Left ventricle myocardium inferior (tissue), 1 donor: ENCODE data around the gene HOMER1. TPM values are rescaled to one million over a fixed set of nuclear protein-coding genes. Genes with fewer than 3 reads are reported as not detected.
"Not testable (repeated sequence)": the region's sequence is repeated elsewhere in the genome, so short reads cannot be mapped to it uniquely, and the experiment has no call there.

Experiments used
- DNase-seq: peaks from one replicate; pipeline ENCODE4 v3.0.0-alpha.2; 2020
- H3K27ac ChIP-seq: fragments of 200-600 bp; replicated peaks from 2 replicates; pipeline ENCODE4 v1.8.0; 2021
- H3K27me3 ChIP-seq: fragments of 200-600 bp; 2 replicates; pipeline ENCODE4 v1.8.0; 2021; ENCODE audit warnings: low read depth
- H3K36me3 ChIP-seq: fragments of 200-600 bp; 2 replicates; pipeline ENCODE4 v1.8.0; 2021
- H3K4me1 ChIP-seq: fragments of 200-600 bp; 2 replicates; pipeline ENCODE4 v1.8.0; 2021
- H3K4me3 ChIP-seq: fragments of 200-600 bp; 2 replicates; pipeline ENCODE4 v1.8.0; 2021; ENCODE audit warnings: mild to moderate bottlenecking, moderate library complexity
- H3K9me3 ChIP-seq: fragments of 200-600 bp; replicated peaks from 2 replicates; pipeline ENCODE4 v1.8.0; 2021
- CTCF ChIP-seq: fragments of 200-600 bp; IDR thresholded peaks from 2 replicates; pipeline ENCODE4 v1.8.0; 2021; ENCODE audit warnings: antibody characterized with exemption, mild to moderate bottlenecking, borderline replicate concordance
- intact Hi-C: fragments of 100-400 bp; cut with micrococcal nuclease; formaldehyde crosslinking; loops from one replicate; pipeline ENCODE4 v1.11.0; 2022
- total RNA-seq: library from RNA; stranded (reverse); fragmentation: NEBNext Ultra II Directional; extraction: Animal tissue kit (Norgen Biotek cat#: 25700); gene quantifications from one replicate; pipeline ENCODE4 v1.2.1, GENCODE V29; 2021
- donor health status: DM: no; HTN: yes; CAD: no; lungs with severe emphysema.

HOMER1 gene
- total RNA-seq, 1 donor from 2014 or later: 61.9 TPM

GRCh38 chr5:79386679-79387078 is 127.3 kb downstream of the HOMER1 start:
- TF ChIP-seq CTCF: no peak
- no peaks in the 10 kb centered on the region for H3K4me1 ChIP-seq
- no peak for DNase-seq
- no peak overlapping the region for H3K4me3 ChIP-seq
- no peak overlapping the region for H3K27ac ChIP-seq
- H3K9me3 ChIP-seq: peaks cover 26% of the 10 kb centered on the region
- peaks cover 10% of the 10 kb centered on the region for H3K36me3 ChIP-seq
- intact Hi-C loops: no loop called here
- H3K27me3 ChIP-seq: no peaks in the 10 kb centered on the region

GRCh38 chr5:79385126-79385525 is 128.8 kb downstream of the HOMER1 start:
- intact Hi-C loops, H3K36me3 ChIP-seq, H3K4me1 ChIP-seq, H3K4me3 ChIP-seq, H3K27ac ChIP-seq, DNase-seq, H3K27me3 ChIP-seq: not testable (repeated sequence)
- peaks cover 37% of the 10 kb centered on the region for H3K9me3 ChIP-seq

- H3K27ac ChIP-seq: peak overlapping the region; percentile 69
- no peaks in the 10 kb centered on the region for H3K27me3 ChIP-seq
- no peak for DNase-seq
- peaks cover 31% of the 10 kb centered on the region for H3K9me3 ChIP-seq
- H3K36me3 ChIP-seq: peaks cover 10% of the 10 kb centered on the region
- TF ChIP-seq CTCF: no peak
- H3K4me3 ChIP-seq: no peak overlapping the region
- H3K4me1 ChIP-seq: peaks cover 23% of the 10 kb centered on the region
- intact Hi-C loops: no loop called here
These were observed 135.3 kb downstream of the HOMER1 start for GRCh38 chr5:79378510-79379186.

- Histone ChIP-seq H3K36me3 (no peaks in the 10 kb centered on the region), H3K27me3 (no peaks in the 10 kb centered on the region), H3K4me3 (no peak overlapping the region), H3K4me1 (no peaks in the 10 kb centered on the region), H3K27ac (no peak overlapping the region), H3K9me3 (no peaks in the 10 kb centered on the region)
- no peak for TF ChIP-seq CTCF
- DNase-seq: no peak
- intact Hi-C loops: no loop called here
These were observed 156.5 kb downstream of the HOMER1 start for GRCh38 chr5:79357398-79357797.

- Histone ChIP-seq H3K27ac (no peak overlapping the region), H3K27me3 (no peaks in the 10 kb centered on the region), H3K4me3 (no peak overlapping the region), H3K9me3 (no peaks in the 10 kb centered on the region), H3K4me1 (no peaks in the 10 kb centered on the region), H3K36me3 (no peaks in the 10 kb centered on the region)
- TF ChIP-seq CTCF: no peak
- DNase-seq: no peak
- intact Hi-C loops: no loop called here
These were observed 164.1 kb downstream of the HOMER1 start for GRCh38 chr5:79349881-79350280.

GRCh38 chr5:79349047-79349446 is 164.9 kb downstream of the HOMER1 start:
- intact Hi-C loops: no loop called here
- Histone ChIP-seq H3K4me1 (no peaks in the 10 kb centered on the region), H3K36me3 (no peaks in the 10 kb centered on the region), H3K27me3 (no peaks in the 10 kb centered on the region), H3K4me3 (no peak overlapping the region), H3K9me3 (no peaks in the 10 kb centered on the region), H3K27ac (no peak overlapping the region)
- TF ChIP-seq CTCF: no peak
- DNase-seq: no peak
